GM12878 (cell line): ENCODE data around the gene FAM50A. TPM values are rescaled to one million over a fixed set of nuclear protein-coding genes. Genes with fewer than 3 reads are reported as not detected.

Experiments used
- ETV6 ChIP-seq, 2 experiments: fragments of 450-650 bp in 1 of 2; IDR thresholded peaks in 1 of 2; conservative IDR thresholded peaks in 1 of 2; 2 replicates each; pipeline ENCODE4 v1.6.1; 2014; ENCODE audit warnings: antibody characterized with exemption in 1 of 2, borderline replicate concordance in 1 of 2, low read depth in 1 of 2, mild to moderate bottlenecking in 1 of 2, moderate library complexity in 1 of 2
- FOXM1 ChIP-seq: IDR thresholded peaks from 2 replicates; pipeline ENCODE4 v1.6.1; 2012; ENCODE audit warnings: low read depth, mild to moderate bottlenecking, inconsistent platforms, low read length, moderate library complexity
- HDAC6 ChIP-seq: fragments of 200-600 bp; sonication (generic); IDR thresholded peaks from one replicate; pipeline ENCODE4 v1.8.0; 2017; ENCODE audit warnings: antibody characterized with exemption; ENCODE audit not compliant: unreplicated experiment
- IKZF2 ChIP-seq, 2 experiments: fragments of 450-650 bp; IDR thresholded peaks; 2 replicates each; pipeline ENCODE4 v1.6.1; 2017; ENCODE audit warnings: mild to moderate bottlenecking in 2 of 2, moderate library complexity in 2 of 2
- NFYA ChIP-seq: IDR thresholded peaks from 2 replicates; pipeline ENCODE4 v1.6.1; 2011; ENCODE audit warnings: low read depth, mild to moderate bottlenecking, low read length, improper control_type of control experiment, borderline replicate concordance
- SMAD5 ChIP-seq: IDR thresholded peaks from 2 replicates; pipeline ENCODE4 v1.6.1; 2016; ENCODE audit warnings: antibody characterized with exemption, low read depth
- SP1 ChIP-seq: IDR thresholded peaks from one replicate; pipeline ENCODE4 v1.6.1; 2011; ENCODE audit warnings: low read depth, low read length
- SPI1 ChIP-seq: IDR thresholded peaks from 2 replicates; pipeline ENCODE4 v1.6.1; 2011; ENCODE audit warnings: low read depth, mild to moderate bottlenecking, low read length, moderate library complexity, borderline replicate concordance; ENCODE audit not compliant: insufficient read depth
- SREBF2 ChIP-seq: IDR thresholded peaks from 2 replicates; pipeline ENCODE4 v1.6.1; 2012; ENCODE audit warnings: mild to moderate bottlenecking, low read length
- TAF1 ChIP-seq: IDR thresholded peaks from 2 replicates; pipeline ENCODE4 v1.6.1; 2011; ENCODE audit warnings: mild to moderate bottlenecking, low read depth, low read length, borderline replicate concordance
- ZZZ3 ChIP-seq: IDR thresholded peaks from 2 replicates; pipeline ENCODE4 v1.6.1; 2011; ENCODE audit warnings: low read depth; ENCODE audit not compliant: control insufficient read depth, insufficient read length
- polyA plus RNA-seq, 11 experiments: library from polyadenylated mRNA; depleted of rRNA in 4 of 11; unstranded in 6 of 11; stranded (reverse) in 5 of 11; fragments of >200 nt; fragmentation: Nextera tagmentation in 4 of 11; fragmentation: Illumina TruSeq in 1 of 11; extraction: Ambion mirVana in 4 of 11; extraction: Trizol in 1 of 11; gene quantifications; 1 replicate in 1 of 11; 2 replicates in 10 of 11; pipeline versions ENCODE4 v1.2.1 to v1.2.3, GENCODE V29; 2011 to 2016; ENCODE audit warnings: inconsistent platforms in 2 of 11, missing spikeins in 2 of 11, low read depth in 1 of 11
- total RNA-seq, 4 experiments: library from RNA; depleted of rRNA in 3 of 4; stranded (reverse); fragments of >200 nt in 3 of 4; fragmentation: Illumina TruSeq in 1 of 4; extraction: Trizol in 1 of 4; gene quantifications; 2 replicates each; pipeline versions ENCODE4 v1.2.1 to v1.2.3, GENCODE V29; 2013 to 2021
- TF ChIP-seq, protein P1 (sequence below): fragments of 450-650 bp; IDR thresholded peaks from 2 replicates; pipeline ENCODE4 v1.6.1; 2017; ENCODE audit warnings: borderline replicate concordance
- TF ChIP-seq, protein P2 (sequence below): fragments of 450-650 bp; IDR thresholded peaks from 2 replicates; pipeline ENCODE4 v1.6.1; 2018; ENCODE audit warnings: mild to moderate bottlenecking, low read depth, moderate library complexity; ENCODE audit not compliant: partially characterized antibody
- TF ChIP-seq, protein P3 (sequence below): IDR thresholded peaks from 2 replicates; pipeline ENCODE4 v1.6.1; 2012; ENCODE audit warnings: low read depth, low read length, improper control_type of control experiment
- TF ChIP-seq, protein P4 (sequence below): IDR thresholded peaks from 2 replicates; pipeline ENCODE4 v1.6.1; 2012; ENCODE audit warnings: low read length, inconsistent platforms
- TF ChIP-seq, protein P5 (sequence below): fragments of 450-650 bp; conservative IDR thresholded peaks from 2 replicates; pipeline ENCODE4 v1.6.1; 2017; ENCODE audit warnings: mild to moderate bottlenecking, moderate library complexity

Gene FAM50A
- total and polyA plus RNA-seq, 10 of the 15 experiments (the other 5 are each of a cell fraction or from before 2014, with no cell fraction given) = 4.2 to 46.7 (median 34.6) TPM

DNA sequence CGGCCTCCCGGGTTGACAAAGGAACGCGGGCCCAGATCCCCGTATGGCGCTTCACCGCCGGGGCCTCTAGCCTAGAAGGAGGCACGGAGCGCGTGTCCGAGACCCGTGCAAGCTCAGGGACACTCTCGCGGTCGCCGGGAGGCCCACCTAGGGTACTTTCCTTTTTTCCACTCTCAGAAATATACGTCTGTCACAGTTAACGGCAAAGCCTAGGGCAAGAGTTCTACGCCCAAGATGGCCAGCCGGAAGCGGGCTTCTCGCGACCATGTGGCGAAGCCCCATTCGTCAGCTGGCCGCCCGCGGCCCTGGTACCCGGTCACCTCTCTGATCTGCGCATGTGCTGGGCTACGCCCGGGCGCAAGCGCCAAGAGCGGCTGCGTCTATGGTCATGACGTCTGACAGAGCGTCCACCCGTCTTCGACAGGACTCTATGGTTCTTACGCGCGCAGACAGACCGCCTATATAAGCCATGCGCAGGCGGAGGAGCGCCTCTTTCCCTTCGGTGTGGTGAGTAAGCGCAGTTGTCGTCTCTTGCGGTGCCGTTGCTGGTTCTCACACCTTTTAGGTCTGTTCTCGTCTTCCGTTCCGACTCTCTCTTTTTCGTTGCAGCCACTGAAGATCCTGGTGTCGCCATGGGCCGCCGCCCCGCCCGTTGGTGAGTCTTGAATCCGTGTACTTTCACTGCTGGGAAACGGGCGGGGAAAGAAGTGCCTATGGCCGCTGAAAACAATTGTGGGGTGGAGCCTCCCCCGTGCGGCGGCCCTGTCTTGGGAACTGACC is 45.9 kb upstream of the FAM50A start, which contains the start of gene RPL10 (continued):
- TF ChIP-seq, protein P1, sequence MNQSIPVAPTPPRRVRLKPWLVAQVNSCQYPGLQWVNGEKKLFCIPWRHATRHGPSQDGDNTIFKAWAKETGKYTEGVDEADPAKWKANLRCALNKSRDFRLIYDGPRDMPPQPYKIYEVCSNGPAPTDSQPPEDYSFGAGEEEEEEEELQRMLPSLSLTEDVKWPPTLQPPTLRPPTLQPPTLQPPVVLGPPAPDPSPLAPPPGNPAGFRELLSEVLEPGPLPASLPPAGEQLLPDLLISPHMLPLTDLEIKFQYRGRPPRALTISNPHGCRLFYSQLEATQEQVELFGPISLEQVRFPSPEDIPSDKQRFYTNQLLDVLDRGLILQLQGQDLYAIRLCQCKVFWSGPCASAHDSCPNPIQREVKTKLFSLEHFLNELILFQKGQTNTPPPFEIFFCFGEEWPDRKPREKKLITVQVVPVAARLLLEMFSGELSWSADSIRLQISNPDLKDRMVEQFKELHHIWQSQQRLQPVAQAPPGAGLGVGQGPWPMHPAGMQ = no peak
- TF ChIP-seq, protein P2, sequence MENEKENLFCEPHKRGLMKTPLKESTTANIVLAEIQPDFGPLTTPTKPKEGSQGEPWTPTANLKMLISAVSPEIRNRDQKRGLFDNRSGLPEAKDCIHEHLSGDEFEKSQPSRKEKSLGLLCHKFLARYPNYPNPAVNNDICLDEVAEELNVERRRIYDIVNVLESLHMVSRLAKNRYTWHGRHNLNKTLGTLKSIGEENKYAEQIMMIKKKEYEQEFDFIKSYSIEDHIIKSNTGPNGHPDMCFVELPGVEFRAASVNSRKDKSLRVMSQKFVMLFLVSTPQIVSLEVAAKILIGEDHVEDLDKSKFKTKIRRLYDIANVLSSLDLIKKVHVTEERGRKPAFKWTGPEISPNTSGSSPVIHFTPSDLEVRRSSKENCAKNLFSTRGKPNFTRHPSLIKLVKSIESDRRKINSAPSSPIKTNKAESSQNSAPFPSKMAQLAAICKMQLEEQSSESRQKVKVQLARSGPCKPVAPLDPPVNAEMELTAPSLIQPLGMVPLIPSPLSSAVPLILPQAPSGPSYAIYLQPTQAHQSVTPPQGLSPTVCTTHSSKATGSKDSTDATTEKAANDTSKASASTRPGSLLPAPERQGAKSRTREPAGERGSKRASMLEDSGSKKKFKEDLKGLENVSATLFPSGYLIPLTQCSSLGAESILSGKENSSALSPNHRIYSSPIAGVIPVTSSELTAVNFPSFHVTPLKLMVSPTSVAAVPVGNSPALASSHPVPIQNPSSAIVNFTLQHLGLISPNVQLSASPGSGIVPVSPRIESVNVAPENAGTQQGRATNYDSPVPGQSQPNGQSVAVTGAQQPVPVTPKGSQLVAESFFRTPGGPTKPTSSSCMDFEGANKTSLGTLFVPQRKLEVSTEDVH = no peak
- no peak for TF ChIP-seq HDAC6
- no peak for TF ChIP-seq FOXM1
- TF ChIP-seq ETV6 (conservative IDR thresholded peaks at IDR 0.05 in 1 of 2, IDR thresholded peaks at IDR 0.05 in 1 of 2; ENCODE audit: borderline replicate concordance in 1 of 2, low read depth in 1 of 2) = no peak
- TF ChIP-seq NFYA = no peak
- peak; percentile 98 for TF ChIP-seq SMAD5
- no peak for TF ChIP-seq SREBF2
- no peak for TF ChIP-seq ZZZ3
- TF ChIP-seq, protein P3, sequence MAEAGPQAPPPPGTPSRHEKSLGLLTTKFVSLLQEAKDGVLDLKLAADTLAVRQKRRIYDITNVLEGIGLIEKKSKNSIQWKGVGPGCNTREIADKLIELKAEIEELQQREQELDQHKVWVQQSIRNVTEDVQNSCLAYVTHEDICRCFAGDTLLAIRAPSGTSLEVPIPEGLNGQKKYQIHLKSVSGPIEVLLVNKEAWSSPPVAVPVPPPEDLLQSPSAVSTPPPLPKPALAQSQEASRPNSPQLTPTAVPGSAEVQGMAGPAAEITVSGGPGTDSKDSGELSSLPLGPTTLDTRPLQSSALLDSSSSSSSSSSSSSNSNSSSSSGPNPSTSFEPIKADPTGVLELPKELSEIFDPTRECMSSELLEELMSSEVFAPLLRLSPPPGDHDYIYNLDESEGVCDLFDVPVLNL = no peak
- TF ChIP-seq, protein P4, sequence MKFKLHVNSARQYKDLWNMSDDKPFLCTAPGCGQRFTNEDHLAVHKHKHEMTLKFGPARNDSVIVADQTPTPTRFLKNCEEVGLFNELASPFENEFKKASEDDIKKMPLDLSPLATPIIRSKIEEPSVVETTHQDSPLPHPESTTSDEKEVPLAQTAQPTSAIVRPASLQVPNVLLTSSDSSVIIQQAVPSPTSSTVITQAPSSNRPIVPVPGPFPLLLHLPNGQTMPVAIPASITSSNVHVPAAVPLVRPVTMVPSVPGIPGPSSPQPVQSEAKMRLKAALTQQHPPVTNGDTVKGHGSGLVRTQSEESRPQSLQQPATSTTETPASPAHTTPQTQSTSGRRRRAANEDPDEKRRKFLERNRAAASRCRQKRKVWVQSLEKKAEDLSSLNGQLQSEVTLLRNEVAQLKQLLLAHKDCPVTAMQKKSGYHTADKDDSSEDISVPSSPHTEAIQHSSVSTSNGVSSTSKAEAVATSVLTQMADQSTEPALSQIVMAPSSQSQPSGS = no peak
- TF ChIP-seq, protein P5, sequence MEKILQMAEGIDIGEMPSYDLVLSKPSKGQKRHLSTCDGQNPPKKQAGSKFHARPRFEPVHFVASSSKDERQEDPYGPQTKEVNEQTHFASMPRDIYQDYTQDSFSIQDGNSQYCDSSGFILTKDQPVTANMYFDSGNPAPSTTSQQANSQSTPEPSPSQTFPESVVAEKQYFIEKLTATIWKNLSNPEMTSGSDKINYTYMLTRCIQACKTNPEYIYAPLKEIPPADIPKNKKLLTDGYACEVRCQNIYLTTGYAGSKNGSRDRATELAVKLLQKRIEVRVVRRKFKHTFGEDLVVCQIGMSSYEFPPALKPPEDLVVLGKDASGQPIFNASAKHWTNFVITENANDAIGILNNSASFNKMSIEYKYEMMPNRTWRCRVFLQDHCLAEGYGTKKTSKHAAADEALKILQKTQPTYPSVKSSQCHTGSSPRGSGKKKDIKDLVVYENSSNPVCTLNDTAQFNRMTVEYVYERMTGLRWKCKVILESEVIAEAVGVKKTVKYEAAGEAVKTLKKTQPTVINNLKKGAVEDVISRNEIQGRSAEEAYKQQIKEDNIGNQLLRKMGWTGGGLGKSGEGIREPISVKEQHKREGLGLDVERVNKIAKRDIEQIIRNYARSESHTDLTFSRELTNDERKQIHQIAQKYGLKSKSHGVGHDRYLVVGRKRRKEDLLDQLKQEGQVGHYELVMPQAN = peak; percentile 27; the same call in 1 of the 2 replicates
- no peak for TF ChIP-seq SPI1
- no peak for TF ChIP-seq SP1
- TF ChIP-seq IKZF2 (IDR thresholded peaks at IDR 0.05) = no peak
- TF ChIP-seq TAF1 = peak; percentile 98
